ENCODE results near the gene TAX1BP1. TPM values are rescaled to one million over a fixed set of nuclear protein-coding genes. Genes with fewer than 3 reads are reported as not detected.
"Not testable (repeated sequence)": the region's sequence is repeated elsewhere in the genome, so short reads cannot be mapped to it uniquely, and the experiment has no call there.

The TAX1BP1 gene
- total RNA-seq, 1 donor from 2014 or later: 68.8 TPM

DNA sequence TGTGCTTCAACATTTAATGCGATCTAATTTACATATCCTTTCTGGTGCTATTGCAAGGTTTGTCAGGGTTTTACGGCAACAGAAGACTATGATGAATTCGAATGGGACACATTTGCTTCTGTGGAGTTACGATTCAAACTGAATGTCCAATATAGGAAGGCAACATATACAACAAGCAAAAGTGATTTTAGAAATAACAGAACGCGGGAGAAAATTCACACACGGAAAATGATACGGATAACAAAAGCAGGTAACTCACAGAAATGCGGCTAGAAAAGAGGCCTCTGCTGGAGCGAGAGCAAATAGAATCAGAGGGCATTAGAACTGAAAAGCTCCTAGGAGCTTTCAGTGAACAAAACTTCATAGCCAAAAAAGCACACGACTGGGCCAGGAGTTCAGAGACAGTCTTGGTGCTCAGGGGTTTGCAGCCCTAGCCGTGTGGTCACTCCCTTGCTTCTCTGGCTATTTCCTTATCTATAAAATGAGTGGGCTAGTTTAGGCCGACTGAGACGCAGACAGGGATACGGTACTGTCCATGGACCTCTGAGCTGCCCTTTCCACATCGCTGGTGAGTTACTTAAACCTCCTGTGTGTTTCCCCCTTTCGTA is 557 bp upstream of the TAX1BP1 start:
- ATAC-seq: peak; percentile 14

DNA sequence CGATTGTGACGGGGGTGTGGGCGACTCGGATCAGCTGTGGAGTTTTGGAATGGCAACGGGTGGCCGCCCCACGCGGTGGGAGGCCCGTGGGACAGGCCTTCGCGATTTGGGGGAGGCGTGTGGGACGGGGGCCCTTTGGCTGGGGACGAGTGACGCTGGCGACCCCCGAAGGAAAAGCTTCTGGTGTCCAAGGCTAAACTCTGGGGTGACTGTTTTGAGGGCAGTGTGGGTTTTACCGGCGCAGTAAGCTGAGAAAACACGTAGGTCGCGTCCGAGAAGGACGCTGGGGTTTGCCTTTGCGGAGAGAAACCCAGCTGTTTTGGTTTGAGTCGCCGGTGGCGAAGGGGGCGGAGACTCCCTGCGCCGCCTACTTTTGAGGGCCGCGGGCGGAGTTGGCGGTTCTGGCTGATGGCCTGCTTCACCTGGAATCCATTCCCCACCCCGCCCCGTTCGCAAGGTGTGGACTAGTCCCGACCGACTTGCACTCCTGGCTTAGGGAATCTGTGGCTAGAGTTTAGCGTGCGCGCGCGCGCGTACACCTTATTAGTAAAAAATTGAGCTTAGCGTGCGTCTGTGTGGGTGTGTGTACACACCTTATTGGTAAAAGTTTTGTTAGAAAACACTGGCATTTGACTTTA is 606 bp downstream of the TAX1BP1 start:
- peak; percentile 97 for ATAC-seq

DNA sequence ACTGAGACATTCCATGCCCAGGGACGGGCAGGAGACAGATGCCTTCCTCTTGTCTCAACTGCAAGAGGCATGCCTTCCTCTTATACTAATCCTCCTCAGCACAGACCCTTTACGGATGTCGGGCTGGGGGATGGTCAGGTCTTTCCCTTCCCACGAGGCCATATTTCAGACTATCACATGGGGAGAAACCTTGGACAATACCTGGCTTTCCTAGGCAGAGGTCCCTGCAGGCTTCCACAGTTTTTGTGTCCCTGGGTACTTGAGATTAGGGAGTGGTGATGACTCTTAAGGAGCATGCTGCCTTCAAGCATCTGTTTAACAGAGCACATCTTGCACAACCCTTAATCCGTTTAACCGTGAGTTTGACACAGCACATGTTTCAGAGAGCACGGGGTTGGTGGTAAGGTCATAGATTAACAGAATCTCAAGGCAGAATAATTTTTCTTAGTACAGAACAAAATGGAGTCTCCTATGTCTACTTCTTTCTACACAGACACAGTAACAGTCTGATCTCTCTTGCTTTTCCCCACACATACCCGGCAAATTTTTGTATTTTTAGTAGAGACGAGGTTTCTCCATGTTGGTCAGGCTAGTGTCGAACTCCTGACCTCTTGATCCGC is 2.2 kb downstream of the TAX1BP1 start:
- not testable (repeated sequence) for ATAC-seq

DNA sequence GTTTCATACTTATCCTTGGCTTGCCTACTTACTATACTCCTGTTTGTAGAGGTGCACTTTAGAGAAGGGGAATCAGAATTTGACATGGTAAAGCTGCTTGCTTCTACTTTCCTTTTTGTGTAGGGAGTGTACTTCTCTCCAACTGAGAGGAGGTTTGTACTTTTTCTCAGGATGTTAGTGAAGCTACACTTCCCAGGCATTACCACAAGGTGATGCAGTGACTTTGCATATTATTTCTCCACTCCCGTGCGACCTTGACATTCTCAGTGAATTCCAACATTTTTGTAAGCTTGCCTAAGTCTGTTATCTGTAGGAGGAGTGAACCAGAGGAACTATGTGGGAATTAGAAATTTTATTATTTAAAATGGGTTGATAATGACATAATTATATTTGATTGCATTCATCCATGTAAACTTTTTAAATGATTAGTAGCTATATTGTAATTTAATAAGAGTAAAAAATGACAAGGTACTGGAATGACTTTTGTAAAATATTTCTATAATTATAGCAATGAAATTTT is 5.2 kb downstream of the TAX1BP1 start:
- ATAC-seq: no peak

DNA sequence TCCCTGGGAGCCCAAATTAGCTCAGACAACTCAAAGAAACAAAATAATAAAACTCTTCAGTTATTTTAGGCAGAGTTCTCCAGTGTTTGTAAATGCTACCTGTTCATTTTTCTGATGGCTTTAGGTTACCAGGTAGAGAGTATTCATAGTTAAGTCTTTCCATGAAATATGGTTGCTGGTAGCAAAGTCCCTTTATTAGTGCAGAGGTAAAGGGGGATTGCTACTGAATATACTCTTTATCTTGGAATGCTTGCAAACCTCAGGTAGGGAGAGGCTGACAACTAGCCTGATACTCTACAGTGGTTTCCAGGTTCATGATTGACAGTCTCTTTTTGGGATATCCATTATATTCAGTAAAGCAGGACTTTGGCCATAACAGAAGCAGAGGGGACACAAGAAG is 6.5 kb downstream of the TAX1BP1 start:
- no peak for ATAC-seq

DNA sequence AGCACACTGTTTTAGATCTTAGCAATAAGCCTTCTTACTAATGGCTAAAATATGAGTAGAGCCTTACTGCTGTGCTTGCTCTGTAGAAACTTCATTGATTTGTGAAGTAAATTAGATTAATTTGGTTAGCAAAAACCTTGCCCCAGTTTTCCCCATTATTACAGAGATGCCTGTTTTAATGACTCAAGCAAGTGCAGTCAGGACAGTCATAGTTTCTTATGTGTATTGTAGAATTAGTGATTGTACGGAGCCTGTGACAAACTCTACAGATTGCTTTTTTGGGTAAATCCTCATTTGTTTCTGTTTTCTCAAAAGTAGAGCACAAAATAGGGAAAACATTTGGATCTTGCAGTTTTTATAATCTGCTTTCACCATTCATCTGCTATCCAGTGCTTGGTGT is 7.0 kb downstream of the TAX1BP1 start:
- no peak for ATAC-seq

DNA sequence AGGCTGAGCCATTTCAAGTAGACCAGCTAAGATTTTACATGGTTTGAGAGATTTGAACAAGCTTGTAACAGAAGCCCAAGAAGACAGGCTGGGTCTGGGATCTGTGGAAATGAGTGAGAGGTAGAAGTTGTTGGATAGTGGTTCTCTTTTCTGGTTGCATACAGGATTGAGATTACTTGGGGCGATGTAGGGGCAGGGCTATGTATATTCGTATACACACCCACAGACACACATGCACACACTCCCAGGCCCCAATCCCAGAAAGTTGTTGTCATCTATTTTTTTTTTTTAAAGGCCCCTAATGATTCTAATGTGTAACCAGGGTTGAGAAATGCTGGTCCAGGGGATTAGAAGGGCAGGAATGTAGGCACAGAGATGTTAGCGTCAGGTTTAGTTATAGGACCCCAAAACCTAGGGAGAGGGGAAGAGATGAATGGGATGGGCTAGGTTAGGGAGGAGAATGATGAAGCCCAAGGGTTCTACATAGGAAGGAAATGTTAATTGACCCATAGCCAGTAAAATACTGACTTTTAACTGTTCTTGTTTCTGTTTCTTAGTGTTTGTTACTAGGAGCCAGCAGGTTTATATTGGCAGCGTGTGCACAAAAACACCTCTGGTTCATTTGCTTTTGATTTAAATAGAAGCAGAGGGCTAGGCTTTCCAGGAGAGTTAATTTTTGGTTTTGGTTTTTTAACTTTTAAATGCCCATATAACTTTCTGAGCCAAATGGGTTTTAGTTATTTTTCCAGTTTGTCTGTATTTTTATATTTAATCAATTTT is 7.8 kb downstream of the TAX1BP1 start:
- ATAC-seq: no peak

DNA sequence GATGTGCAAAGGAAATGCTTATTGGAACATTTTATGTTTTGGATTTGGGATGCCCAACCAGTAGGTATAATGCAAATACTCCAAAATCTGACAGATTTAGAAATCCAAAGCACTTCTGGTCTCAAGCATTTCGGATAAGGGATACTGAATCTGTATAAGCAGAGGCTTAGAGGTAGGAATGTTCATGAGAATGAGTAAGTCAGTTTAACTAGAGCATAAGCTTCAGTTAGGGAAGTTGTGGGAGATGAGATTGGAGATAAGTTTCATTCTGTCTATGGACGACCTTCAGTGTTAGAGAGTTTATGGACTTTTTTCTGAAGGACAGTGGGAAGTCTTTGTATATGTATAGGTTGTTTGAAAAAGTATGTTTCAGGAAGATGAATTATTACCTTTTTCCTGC is 10.4 kb downstream of the TAX1BP1 start:
- ATAC-seq: no peak

DNA sequence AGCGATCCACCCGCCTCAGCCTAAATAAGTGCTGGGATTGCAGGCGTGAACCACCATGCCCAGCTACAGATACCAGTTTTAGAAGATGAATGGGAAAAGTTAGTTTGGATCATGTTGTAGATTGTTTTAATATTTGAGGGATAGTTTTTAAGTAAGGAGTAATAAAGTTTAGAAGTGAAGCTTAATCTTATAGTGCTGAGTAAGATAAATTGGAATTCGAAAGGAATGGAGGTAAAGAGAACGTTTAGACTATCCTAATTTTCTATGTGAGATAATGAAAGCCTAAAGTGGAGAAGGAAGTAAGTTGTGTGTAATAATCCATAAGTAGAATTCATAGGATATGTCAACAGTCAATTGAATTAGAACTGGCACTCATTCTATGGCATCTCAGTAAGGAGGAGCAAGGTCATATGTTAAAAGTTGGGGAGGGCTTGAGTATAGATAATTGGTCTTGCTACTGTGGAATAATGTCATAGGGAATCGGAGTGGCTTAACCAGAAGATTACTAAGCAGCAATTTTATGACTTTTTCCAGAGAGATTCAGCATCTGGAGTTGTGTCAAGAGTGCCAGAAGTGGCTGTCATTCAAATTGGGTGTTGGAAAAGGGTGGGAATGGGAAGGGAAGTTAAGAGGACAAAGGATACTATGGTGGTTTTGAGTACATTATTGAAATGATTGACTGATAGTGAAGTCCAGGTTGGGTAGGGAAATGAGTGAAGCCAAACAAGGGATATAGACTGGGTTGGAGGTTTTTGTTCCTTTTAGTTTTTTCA is 12.1 kb downstream of the TAX1BP1 start:
- no peak for ATAC-seq

DNA sequence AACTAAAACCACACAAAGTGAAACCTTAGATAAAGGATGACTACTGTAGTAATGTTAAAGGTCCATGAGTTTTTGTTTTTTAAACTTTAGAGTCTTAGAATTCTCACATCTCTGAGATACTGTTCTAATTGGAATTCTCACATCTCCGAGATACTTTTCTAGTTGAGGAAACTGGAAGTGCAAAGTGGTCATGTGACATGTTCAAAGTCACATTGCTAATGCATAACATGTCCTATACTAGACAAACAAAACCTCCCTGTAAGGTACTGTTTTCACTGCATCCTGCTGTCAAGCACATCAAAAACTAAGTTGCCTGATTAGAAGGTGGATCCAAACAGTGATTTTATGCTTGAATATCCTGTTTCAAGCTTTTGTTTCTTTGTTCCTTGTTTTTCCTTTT is 13.9 kb downstream of the TAX1BP1 start:
- ATAC-seq: no peak

DNA sequence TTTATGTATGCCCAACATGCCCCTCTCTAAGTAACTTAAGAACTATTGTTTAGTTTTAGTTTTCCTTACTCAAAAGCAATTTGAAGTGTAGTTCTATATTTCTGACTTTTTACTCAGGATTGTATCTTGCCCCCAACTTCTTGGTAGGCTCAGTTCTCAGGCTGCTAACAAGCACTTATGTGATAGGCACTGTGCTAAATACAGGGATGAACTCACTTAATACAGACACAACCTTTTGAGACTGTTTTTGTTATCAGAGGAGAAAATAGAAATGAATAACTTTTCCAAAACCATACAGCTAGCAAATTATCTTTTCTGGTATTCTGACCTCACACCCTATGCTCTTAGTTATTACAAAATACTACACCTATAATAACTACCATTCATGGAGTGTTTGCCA is 16.3 kb downstream of the TAX1BP1 start:
- no peak for ATAC-seq

DNA sequence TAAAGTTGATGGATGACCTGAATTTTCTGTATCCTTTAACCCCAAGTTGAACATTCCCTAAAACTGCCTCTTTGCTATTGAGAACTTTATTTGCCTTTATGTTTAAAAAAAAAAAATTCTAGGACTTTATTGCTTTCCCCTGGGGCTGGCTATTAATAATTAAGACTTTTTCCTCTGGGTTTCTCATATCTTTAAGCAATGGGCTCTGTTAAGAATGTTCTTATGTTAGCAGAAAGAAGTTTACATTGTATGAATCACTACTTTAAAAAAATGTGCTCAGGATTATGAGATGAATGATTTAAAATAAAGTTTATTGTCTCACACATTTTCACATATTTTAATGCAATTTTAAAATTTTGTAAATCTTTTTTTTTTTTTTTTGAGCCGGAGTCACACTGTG is 19.5 kb downstream of the TAX1BP1 start:
- ATAC-seq: no peak

DNA sequence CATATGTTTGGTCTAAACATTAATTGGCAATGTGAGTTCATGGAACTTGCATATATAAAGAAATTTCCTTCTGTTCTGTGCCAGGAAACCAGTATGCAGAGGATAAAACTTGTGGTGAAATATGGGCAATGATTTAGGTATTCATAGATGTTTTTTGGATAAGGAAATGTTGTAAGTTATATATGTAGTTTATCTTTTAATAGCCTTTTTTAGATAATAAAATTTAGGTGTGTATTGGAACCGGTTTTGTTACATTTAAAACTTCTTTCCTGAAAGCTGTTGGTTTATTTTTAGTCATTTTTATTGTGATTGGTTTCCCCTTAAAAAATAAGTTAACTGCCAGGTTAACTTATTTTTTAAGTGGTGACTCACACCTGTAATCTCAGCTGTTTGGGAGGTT is 22.1 kb downstream of the TAX1BP1 start:
- no peak for ATAC-seq

DNA sequence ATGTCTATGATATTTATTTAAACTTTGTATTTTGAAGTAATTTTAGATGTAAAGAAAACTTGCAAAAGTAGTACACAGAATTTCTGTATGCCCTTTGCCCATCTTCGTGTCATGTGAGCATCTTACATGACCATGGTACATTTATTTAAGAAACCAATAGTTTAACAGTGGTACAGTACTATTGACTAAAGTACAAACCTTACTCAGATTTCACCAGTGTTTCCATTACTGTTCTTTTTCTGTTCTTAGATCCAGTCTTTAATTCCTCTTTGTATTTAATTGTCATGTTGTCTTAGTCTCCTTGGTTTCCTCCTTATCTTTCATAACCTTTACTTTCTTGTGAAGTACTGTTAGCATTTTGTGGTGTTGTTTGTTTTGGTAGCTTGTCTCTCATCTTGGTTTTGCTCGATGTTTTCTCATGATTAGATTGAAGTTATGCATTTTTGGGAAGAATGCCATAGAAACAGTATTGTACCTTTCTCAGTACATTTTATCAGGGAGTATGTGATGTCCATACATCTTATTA is 24.1 kb downstream of the TAX1BP1 start:
- ATAC-seq: no peak

DNA sequence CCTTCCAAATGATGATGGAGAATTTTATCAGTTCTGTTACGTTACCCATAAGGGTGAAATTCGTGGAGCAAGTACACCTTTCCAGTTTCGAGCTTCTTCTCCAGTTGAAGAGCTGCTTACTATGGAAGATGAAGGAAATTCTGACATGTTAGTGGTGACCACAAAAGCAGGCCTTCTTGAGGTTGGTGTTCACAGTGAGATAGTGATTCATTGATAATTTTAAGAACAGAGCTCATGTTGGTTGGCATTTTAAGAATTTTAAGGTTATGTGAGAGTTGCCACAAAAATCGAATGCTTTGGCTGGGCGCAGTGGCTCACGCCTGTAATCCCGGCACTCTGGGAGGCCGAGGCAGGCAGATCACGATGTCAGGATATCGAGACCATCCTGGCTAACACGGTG is 25.9 kb downstream of the TAX1BP1 start:
- ATAC-seq: no peak

DNA sequence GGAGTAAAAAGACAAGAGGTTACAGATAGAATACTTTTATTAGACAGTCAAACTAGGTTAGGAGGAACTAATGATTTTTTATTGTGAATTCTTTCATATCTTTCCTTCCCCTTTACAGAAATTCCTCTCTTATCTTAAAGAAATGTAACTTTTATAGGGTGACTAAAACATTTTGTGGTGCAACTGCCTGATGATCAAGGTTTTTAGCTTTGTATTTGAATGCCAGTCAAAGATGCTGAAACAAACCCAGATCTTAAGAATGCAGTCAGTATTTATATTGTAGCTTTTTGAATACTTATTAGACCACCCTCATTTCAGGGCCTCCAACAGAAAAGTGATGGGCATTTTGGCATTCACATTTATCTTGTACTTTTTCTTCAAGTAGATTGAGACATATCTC is 27.4 kb downstream of the TAX1BP1 start:
- no peak for ATAC-seq

DNA sequence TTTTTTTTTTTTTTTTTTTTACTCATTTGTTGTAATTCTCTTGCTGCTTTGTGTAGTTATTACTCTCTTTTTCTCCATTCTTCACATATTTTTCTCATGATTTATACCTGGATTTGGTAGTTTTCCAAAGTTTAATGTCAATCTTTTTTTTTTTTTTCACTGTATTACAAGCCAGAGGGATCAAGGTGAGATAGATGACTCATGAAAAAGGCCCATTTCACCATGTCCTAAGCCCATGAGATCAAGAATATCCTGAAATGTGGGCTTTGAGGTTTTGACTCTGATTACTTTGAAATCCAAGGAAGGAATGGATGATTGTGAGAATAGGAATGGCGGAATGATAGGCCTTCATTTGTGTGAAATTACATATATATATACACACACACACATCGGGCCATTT is 31.1 kb downstream of the TAX1BP1 start:
- peak; percentile 76 for ATAC-seq

DNA sequence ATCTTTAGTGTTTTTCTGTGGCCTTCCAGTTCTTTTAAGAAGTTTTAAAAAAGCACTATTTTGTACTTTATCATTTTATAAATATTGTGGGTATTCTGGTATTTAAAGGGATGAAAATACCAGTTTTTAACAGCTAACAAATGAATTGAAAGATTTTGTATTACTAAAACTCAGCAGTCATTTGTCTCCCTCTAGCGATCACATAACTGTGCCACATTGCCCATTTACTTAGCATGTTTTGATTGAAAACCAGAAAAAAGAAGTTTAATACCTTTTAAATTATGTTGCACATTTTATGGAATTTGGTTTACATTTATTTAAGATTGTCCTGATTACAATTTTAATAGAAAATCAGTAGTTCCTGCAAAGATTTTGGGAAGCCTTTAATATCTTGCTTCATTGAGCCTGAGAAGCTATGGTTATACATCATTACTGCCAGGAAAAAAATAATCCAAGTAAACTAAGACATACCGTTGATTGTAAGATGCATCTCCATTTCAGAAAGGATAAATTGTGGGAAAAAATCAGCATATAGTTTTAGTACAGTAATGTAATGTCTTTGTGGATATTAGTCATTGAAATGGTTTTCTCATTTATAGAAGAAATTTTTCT is 34.9 kb downstream of the TAX1BP1 start:
- no peak for ATAC-seq

DNA sequence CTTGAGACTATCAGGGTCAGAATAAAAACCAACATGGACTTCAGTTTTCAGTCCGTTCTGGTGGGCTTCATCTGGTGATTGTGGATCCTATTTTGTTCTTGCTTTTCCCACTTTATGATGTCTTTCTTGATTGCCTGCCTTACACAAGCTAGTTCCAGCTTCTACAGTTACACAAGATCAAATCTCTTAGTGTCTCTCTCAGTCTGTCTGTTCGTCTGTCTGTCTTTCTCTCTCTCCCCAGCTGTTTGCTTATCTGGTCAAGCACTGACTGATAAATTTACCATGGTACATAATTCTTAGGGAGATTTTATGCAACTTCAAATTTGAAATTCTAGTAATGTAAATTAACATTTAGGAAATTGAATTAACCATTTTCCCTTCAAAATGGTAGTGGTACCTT is 35.8 kb downstream of the TAX1BP1 start:
- ATAC-seq: no peak

DNA sequence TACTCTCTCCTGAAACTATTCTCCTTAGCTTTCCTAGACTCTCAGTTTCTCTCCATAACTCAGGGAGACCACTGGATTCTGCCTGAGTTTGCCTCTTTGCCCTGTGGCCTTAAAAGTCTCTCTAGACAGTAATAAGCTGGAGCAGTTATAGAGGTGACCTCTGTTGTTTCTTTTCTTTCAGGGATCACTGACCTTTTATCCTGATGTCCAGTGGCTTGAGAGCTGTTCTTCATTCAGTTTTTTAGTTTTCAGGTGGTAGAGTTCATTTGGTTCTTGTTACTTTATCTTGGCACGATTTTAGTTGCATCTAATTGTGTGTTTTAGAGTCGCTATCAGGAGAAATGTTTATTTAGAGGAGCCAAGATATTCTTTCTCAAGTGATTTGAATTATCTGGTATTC is 37.7 kb downstream of the TAX1BP1 start:
- no peak for ATAC-seq

DNA sequence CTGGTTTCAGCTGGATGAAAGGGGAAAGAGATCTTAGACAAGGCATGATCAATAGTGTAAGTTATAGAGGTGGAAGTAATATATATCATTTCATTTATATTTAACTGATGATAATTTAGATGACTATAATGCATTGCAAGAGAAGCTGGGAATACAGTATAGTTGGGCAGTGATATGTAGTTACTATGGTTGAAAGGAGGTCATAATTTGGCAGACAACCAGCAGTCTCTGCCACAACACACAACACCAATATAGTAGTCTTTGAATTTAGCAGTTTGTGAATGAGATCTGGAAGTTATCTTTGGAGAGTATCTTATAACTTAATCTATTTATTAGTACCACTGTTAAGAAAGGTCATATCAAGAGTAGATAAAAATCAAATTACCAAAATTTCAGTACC is 39.9 kb downstream of the TAX1BP1 start:
- no peak for ATAC-seq

DNA sequence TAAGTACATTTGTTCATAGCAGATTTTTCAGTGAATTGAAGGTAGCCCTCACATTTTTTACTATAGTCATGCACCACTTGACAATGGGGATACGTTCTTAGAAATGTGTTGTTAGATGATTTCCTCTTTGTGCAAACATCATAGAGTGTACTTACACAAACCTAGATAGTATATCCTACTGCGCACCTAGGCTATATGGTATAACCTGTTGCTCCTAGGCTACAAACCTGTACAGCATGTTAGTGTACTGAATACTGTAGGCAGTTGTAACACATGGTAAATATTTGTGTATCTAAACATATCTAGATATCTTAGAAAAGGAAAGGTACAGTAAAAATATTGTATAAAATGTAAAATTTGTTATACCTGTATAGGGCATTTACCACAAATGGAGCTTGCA is 41.2 kb downstream of the TAX1BP1 start:
- ATAC-seq: no peak
